ENCODE results near the gene CCL17. TPM values are rescaled to one million over a fixed set of nuclear protein-coding genes. Genes with fewer than 3 reads are reported as not detected.

CCL17 gene
- total and polyA plus RNA-seq, 7 donors: 0.20 TPM; not detected in 6

DNA sequence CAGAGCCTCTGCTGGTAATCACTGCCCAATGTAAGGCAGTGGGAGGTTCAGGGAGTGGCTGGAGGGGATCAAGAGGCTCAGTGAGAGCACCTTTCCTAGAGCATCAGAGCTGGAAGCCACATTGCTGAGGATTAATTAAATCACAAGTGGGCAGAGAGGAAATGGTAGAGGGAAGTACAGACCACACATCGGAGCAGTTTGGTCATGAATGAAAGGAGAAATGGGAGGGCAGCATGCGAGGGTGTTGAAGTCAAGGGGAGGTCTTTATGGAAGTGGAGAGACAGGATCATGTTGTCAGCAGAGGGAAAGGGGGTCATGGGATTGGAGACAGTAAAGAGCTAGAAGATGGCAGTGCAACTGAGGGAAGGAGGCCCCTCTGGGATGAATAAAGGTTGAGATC is 2.3 kb downstream of the CCL17 start:
- no peaks in the 10 kb centered on the region for H3K4me1 ChIP-seq
- intact Hi-C loops (cut with DNase I): no loop called here
- no peak overlapping the region for H3K27ac ChIP-seq
- peaks cover 0 to 9% (median 0%) of the 10 kb centered on the region in 3 donors for H3K27me3 ChIP-seq (ENCODE audit: insufficient read depth in 3 of 3, low read length in 2 of 3)
- no peak overlapping the region for H3K4me3 ChIP-seq
- 56 to 62% (median 62%) methylated on average over 2 of the region's 2 CpGs for WGBS, 3 donors
- TF ChIP-seq, protein P1, sequence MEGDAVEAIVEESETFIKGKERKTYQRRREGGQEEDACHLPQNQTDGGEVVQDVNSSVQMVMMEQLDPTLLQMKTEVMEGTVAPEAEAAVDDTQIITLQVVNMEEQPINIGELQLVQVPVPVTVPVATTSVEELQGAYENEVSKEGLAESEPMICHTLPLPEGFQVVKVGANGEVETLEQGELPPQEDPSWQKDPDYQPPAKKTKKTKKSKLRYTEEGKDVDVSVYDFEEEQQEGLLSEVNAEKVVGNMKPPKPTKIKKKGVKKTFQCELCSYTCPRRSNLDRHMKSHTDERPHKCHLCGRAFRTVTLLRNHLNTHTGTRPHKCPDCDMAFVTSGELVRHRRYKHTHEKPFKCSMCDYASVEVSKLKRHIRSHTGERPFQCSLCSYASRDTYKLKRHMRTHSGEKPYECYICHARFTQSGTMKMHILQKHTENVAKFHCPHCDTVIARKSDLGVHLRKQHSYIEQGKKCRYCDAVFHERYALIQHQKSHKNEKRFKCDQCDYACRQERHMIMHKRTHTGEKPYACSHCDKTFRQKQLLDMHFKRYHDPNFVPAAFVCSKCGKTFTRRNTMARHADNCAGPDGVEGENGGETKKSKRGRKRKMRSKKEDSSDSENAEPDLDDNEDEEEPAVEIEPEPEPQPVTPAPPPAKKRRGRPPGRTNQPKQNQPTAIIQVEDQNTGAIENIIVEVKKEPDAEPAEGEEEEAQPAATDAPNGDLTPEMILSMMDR (IDR thresholded peaks at IDR 0.05): no peak
- DNase-seq: no peak
- no peaks in the 10 kb centered on the region for H3K9me3 ChIP-seq
- H3K36me3 ChIP-seq (ENCODE audit: insufficient read depth in 1 of 2, low read depth in 1 of 2): no peaks in the 10 kb centered on the region
- ATAC-seq: no peak

DNA sequence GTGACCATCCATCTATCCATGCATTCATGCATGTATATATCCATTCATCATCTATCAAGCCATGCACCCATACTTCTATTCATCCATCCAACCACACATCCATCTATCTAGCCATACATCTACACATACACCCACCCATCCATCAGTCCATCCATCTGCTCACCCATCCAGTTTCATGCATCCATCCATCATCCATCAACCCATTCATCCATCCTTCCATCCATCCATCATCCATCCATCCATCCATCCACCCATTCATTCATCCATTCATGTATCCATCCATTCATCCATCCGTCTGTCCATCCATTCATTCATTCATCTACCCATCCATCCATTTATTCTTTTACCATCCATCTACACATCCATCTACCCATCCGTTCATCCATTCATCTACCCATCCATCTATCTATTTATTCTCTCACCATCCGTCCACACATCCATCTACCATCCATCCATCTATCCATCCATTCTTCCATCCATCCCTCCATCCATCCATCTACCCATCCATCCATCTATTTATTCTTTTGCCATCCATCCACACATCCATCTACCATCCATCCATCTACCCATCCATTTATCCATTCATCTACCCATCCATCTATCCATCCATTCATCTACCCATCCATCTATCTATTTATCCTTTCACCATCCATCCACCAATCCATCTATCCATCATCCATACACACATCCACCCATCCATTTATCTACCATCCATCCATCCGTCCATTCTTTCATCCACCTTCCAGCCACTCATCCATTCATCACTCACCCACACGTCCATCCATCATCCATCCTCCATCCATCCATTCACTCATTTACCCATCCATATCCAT is 3.2 kb downstream of the CCL17 start:
- Histone ChIP-seq H3K36me3 (ENCODE audit: insufficient read depth in 1 of 2, low read depth in 1 of 2) (no peaks in the 10 kb centered on the region), H3K27ac (no peak overlapping the region)

DNA sequence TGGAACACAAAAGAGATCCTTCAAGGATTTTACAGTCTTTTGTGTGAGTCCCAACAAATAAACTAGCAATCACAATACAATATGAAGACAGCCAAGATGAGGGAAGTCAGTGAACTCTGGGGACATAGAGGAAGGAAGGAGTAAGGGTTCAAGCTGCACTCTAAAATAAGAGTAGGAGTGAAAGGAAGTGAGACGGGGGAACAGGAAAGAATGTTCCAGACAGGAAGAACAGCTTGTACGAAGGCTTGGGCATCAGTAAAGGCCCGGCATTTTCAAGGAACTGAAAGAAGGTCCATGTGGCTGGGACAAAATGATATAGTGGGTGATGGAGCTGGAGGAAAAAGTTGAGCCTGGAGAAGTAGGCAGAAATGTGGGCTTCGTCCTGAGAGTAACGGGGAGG is 4.5 kb downstream of the CCL17 start:
- intact Hi-C loops (cut with DNase I): no loop called here
- WGBS, 3 donors: 69 to 86% (median 71%) methylated on average over 5 of the region's 5 CpGs
- no peak overlapping the region for H3K27ac ChIP-seq
- no peaks in the 10 kb centered on the region for H3K9me3 ChIP-seq
- H3K4me1 ChIP-seq: no peaks in the 10 kb centered on the region
- DNase-seq (no peak), ATAC-seq (no peak)
- TF ChIP-seq, protein P1 (IDR thresholded peaks at IDR 0.05): no peak
- H3K4me3 ChIP-seq: no peak overlapping the region
- peaks cover 0 to 9% (median 0%) of the 10 kb centered on the region in 3 donors for H3K27me3 ChIP-seq (ENCODE audit: insufficient read depth in 3 of 3, low read length in 2 of 3)
- no peaks in the 10 kb centered on the region for H3K36me3 ChIP-seq (ENCODE audit: insufficient read depth in 1 of 2, low read depth in 1 of 2)

More for the DNA sequence above, 3.2 kb downstream of the CCL17 start:
- 89 to 95% (median 94%) methylated on average over 5 of the region's 5 CpGs for WGBS, 3 donors
- Histone ChIP-seq H3K27me3 (ENCODE audit: insufficient read depth in 3 of 3, low read length in 2 of 3) (peaks cover 0 to 9% (median 0%) of the 10 kb centered on the region in 3 donors), H3K4me3 (no peak overlapping the region), H3K9me3 (no peaks in the 10 kb centered on the region), H3K4me1 (no peaks in the 10 kb centered on the region)
- no peak for DNase-seq
- intact Hi-C loops (cut with DNase I): no loop called here
- no peak for ATAC-seq
- TF ChIP-seq, protein P1 (IDR thresholded peaks at IDR 0.05): no peak

DNA sequence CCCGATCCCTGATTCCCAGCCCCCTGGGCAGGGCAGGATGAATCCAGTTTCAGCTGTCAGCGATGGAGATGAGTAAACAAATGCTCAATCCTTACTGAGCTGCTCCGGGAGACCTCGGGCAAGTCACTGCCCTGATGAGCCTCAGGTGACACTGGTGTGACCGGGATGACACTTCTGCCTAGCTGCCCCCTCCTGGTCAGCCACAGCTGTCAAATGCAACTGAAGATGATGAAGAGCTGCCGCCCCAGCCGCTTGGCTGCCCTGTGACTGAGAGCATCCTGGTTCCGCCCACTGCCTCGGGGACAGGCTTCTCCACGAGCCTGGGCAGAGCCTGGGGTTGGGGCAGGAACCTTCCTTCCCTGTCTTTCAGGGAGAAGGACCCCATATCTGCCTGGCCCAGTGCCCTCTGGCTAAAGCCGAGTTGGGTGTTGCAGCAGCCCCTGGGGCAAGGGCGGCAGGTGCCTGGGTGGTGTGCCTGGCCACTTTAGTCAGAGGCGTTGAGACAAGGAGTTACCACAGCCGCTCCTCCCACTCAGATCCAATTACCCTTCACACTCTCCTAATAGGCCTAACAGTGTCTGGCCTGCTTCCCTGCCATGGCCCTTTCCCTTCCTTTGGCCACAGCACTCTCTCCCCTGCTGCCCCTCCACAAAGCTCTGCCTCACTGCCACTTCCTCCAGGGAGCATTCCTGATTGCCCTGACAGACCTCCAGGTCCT is 5.5 kb downstream of the CCL17 start:
- no peak overlapping the region for H3K4me3 ChIP-seq
- DNase-seq (no peak), ATAC-seq (peak in 1 of 4 donors; percentile 31)
- TF ChIP-seq, protein P1 (IDR thresholded peaks at IDR 0.05): no peak
- H3K9me3 ChIP-seq: no peaks in the 10 kb centered on the region
- intact Hi-C loops (cut with DNase I): loop anchor here in 1 of 2 donors (10.0 kb wide), 1 partner anchor 325 kb away; no protein-coding TSS in a partner anchor
- H3K36me3 ChIP-seq (ENCODE audit: insufficient read depth in 1 of 2, low read depth in 1 of 2): no peaks in the 10 kb centered on the region
- WGBS, 3 donors: 49 to 56% (median 54%) methylated on average over 12 to 14 of the region's 14 CpGs
- peaks cover 0 to 9% (median 0%) of the 10 kb centered on the region in 3 donors for H3K27me3 ChIP-seq (ENCODE audit: insufficient read depth in 3 of 3, low read length in 2 of 3)
- H3K27ac ChIP-seq: no peak overlapping the region
- no peaks in the 10 kb centered on the region for H3K4me1 ChIP-seq

All from psoas muscle (tissue), 8 donors.